T follicular helper cell (primary cell): ENCODE results near the gene BGLAP.
"Not testable (repeated sequence)": the region's sequence is repeated elsewhere in the genome, so short reads cannot be mapped to it uniquely, and the experiment has no call there.

Source experiments
- DNase-seq: peaks from one replicate; pipeline ENCODE4 v3.0.0-alpha.2; 2020; ENCODE audit warnings: low read depth
- total RNA-seq, 2 experiments: gene quantifications; one replicate each; lab custom pipeline; 2026; lab: John Stamatoyannopoulos, UW

The BGLAP gene
- 0.22 to 0.42 reads per million in 2 experiments for total RNA-seq

GRCh38 chr1:156241926-156242325 is at the start of gene BGLAP:
Gene BGLAP, plus strand, starts transcription at chr1:156242184. Its CDS starts 48 bp downstream, at chr1:156242232.
- no peak for DNase-seq

DNA sequence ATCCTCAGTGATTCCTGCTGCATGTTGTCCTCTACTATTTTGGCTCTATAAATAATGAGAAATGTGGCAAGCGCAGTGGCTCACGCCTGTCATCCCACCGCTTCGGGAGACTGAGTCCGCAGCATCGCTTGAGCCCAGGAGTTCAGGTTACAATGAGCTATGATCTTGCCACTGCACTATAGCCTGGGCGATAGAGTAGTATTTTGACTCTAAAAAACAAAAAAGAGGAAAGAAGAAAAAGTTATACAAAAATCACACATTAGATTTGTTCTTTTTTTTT is 48.8 kb upstream of the BGLAP start:
- no peak for DNase-seq

DNA sequence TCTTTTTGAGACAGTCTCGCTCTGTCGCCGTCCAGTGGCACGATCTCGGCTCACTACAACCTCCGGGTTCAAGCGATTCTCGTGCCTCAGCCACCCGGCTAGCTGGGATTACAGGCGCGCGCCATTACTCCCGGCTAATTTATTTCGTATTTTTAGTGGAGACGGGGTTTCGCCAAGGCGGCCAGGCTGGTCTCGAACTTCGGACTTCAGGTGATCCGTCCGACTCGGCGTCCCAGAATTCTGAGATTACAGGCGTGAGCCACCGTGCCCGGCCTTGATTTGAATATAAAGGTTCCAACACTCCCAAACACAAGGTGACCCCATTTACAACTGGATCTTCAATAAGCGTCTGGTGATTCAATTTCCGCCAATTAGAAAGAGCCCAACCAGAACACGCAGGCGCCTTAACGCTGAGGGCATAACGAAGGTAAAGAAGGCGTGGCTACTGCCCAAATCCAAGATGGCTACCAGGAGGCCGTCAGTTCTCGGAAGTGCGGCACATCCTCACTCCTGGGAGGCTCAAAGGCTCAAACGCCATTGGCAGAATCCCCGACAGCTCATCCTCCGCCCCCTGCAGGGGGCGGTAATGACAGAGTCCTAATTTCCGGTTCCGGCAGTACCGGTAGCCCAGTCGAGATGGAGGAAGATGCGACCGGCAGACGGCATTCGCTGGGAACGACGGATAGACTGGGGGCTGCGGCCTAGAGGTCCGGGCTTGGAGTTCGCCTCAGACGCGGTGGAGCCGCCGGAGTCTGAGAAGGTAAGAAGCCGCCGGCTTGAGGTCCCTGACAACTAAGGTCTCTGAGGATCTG is 48.3 kb upstream of the BGLAP start, which contains the start of gene SLC25A44:
TSS of gene SLC25A44 (plus strand) at position 617 of the 812 bp plus-strand sequence. CDS start 5,744 bp downstream, outside the sequence.
- DNase-seq = peak; percentile 96

DNA sequence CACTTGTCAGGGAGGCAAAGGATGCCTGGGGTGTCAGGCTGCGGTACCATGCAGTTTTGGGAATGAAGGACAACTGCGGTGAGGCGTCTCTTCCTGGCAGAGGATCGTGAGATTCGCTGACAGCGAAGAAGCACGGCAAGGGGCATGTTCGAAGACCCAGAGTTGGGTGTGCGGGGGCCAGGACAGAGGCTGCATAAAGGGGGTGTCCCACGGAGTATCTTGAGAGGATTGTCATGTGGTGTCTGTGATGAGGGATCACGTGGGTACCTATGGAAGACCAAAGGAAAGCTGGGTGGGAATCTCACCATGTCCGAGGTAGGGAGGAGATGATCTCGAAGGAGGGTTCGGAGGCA is 47.7 kb upstream of the BGLAP start:
- DNase-seq = no peak

DNA sequence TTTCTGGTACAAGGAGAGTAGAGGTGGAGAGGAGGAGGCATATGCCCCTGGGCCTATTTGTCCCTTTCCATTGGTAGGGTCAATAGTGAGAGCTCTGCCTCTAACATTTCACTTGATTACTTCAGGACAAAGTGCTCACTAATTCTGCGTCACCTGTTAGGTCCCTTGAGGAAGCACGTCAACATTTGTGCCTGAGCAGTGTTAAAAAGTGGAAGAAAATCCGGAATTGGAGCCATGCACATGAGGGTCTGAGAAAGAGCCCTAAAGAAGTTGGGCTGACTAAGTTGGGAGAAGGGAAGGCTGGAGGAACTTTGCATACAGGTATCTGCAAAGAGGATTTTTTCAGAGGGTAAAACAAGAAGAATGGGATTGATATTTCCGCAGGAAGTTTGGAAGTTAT is 46.1 kb upstream of the BGLAP start:
- no peak for DNase-seq

DNA sequence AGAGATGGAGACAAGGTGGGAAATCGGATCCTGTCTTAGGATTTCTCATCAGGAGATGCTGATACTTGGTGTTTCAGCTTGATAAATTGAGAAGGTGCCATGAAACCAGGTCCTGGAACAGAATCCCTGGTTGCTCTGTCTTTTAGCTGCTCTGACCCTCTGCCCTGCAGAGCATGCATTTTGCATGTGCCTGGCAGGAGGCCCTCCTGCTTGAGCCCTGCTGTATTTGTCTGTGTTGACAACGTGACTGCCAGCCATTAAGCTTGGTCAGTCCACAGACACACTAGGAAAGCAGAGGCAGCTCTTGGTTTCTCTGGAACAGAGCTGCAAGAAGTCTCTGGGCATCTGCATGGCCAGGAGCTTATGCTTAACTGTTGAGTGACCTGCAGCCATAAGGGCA is 45.5 kb upstream of the BGLAP start:
- no peak for DNase-seq

- DNase-seq = no peak
These were observed 43.1 kb upstream of the BGLAP start for GRCh38 chr1:156198831-156199349.

- no peak for DNase-seq
These were observed 41.9 kb upstream of the BGLAP start for GRCh38 chr1:156200044-156200443.

GRCh38 chr1:156203331-156203730 is 38.7 kb upstream of the BGLAP start:
- no peak for DNase-seq

GRCh38 chr1:156204686-156205085 is 37.3 kb upstream of the BGLAP start:
- DNase-seq = no peak

GRCh38 chr1:156211243-156211642 is 30.7 kb upstream of the BGLAP start:
- DNase-seq = no peak

DNA sequence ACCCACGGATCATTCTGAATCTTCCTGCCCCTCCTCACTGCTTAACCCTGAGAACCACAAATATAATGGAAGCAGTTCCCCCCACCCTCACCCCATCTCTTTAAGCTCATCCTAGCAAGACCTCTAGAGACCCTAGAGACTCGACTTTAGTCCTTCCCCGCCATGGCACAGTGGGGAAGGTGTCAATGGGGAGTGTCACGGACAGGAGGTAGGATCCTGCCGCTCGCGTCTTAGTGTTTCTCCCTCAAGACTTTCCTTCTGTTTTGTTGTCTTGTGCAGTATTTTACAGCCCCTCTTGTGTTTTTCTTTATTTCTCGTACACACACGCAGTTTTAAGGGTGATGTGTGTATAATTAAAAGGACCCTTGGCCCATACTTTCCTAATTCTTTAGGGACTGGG is 29.9 kb upstream of the BGLAP start:
- DNase-seq = no peak

GRCh38 chr1:156212833-156213643 is 28.9 kb upstream of the BGLAP start, which contains the start of gene PMF1:
Gene PMF1, plus strand, starts transcription at chr1:156213007. Its CDS starts 9 bp downstream, at chr1:156213016.
- DNase-seq = peak; percentile 94

GRCh38 chr1:156213644-156213966 is 28.4 kb upstream of the BGLAP start:
- DNase-seq = no peak

DNA sequence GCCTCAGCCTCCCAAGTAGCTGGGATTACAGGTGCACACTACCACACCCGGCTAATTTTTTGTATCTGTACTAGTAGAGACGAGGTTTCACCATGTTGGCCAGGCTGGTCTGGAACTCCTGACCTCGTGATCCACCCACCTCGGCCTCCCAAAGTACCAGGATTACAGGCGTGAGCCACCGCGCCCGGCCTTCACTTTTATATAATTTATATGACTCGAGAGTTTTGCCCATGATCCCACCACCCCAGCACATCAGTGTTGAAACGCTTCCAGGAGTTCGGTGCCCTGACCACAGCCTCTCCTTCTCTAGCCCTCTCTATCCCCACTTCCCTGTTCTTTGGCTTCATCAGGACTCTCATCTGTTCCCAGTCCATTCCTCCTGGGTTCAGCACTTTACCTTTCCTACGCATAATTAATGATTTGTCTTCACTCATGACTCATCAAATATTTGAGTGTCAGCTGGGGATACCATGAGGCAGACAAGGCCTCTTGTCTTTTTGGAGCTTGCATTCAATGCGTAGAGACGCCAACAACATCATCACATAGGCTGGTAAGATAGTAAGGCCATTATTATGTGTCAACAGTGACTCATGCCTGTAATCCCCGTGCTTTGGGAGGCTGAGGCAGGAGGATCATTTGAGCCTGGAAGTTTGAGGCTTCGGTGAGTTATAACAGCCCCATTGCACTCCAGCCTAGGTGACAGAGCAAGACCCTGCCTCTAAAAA is 27.8 kb upstream of the BGLAP start:
- no peak for DNase-seq

GRCh38 chr1:156216361-156217086 is 25.5 kb upstream of the BGLAP start:
- not testable (repeated sequence) for DNase-seq

GRCh38 chr1:156217871-156218270 is 24.1 kb upstream of the BGLAP start:
- DNase-seq = no peak

DNA sequence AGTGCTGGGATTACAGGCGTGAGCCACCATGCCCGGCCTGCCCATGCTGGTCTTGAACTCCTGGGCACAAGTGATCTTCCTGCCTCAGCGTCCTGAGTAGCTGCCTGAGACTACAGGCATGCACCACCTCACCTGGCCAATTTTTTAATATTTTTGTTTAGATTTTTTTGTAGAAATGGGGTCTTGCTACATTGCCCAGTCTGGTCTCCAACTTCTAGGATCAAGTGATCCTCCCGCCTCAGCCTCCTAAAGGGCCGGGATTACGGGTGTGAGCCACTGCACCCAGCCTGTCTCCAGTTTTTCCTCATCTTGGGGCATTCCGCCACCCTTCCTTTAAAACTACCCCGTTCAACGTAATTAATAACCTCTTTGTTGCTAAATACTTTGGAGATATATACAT is 21.8 kb upstream of the BGLAP start:
- DNase-seq = no peak

GRCh38 chr1:156221986-156222692 is 19.8 kb upstream of the BGLAP start:
- DNase-seq = no peak

- no peak for DNase-seq
These were observed 16.3 kb upstream of the BGLAP start for GRCh38 chr1:156225677-156226014.

DNA sequence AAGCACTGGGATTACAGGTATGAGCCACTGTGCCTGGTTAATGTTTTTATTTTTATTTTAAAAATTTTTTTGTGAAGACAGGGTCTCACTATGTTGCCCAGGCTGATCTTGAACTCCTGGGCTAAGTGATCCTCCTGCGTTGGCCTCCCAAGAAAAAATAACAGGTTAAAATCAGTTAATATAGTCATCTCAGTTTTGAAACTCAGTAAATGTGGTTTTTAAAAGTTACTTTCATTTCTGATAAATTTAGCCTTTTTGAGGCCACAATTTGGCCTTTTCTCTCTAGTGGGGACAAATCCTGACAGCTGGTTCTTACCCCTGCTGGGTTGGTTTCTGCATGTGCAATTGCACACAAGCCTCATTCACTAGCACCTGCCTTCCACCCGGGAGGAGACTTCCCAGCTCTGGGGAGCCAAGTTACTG is 15.9 kb upstream of the BGLAP start:
- no peak for DNase-seq
